ENCODE measurements around the gene PARVA. TPM values are rescaled to one million over a fixed set of nuclear protein-coding genes. Genes with fewer than 3 reads are reported as not detected.

Gene PARVA
- total RNA-seq, 1 donor from 2014 or later, result 53.3 TPM

GRCh38 chr11:12512132-12512531 lies 134.8 kb downstream of the PARVA start:
- TF ChIP-seq, protein P1, sequence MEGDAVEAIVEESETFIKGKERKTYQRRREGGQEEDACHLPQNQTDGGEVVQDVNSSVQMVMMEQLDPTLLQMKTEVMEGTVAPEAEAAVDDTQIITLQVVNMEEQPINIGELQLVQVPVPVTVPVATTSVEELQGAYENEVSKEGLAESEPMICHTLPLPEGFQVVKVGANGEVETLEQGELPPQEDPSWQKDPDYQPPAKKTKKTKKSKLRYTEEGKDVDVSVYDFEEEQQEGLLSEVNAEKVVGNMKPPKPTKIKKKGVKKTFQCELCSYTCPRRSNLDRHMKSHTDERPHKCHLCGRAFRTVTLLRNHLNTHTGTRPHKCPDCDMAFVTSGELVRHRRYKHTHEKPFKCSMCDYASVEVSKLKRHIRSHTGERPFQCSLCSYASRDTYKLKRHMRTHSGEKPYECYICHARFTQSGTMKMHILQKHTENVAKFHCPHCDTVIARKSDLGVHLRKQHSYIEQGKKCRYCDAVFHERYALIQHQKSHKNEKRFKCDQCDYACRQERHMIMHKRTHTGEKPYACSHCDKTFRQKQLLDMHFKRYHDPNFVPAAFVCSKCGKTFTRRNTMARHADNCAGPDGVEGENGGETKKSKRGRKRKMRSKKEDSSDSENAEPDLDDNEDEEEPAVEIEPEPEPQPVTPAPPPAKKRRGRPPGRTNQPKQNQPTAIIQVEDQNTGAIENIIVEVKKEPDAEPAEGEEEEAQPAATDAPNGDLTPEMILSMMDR (IDR thresholded peaks at IDR 0.05; ENCODE audit: unreplicated experiment), result no peak
- H3K27ac Mint-ChIP-seq (ENCODE audit: unreplicated experiment), result no peak overlapping the region
- no peak for DNase-seq (ENCODE audit: low spot score)

GRCh38 chr11:12512826-12513395 lies 135.5 kb downstream of the PARVA start:
- Mint-ChIP-seq H3K36me3 (ENCODE audit: low read depth, unreplicated experiment) (peaks cover 7% of the 10 kb centered on the region), H3K27ac (ENCODE audit: unreplicated experiment) (no peak overlapping the region), H3K9me3 (ENCODE audit: unreplicated experiment) (no peaks in the 10 kb centered on the region), H3K27me3 (ENCODE audit: unreplicated experiment) (peaks cover 6% of the 10 kb centered on the region), H3K4me1 (ENCODE audit: unreplicated experiment) (peaks cover 13% of the 10 kb centered on the region), H3K4me3 (ENCODE audit: unreplicated experiment) (peak overlapping the region; percentile 47)
- no peak for DNase-seq (ENCODE audit: low spot score)
- TF ChIP-seq, protein P1 (IDR thresholded peaks at IDR 0.05; ENCODE audit: unreplicated experiment), result no peak

More at GRCh38 chr11:12512132-12512531, 134.8 kb downstream of the PARVA start:
- H3K27me3 Mint-ChIP-seq (ENCODE audit: unreplicated experiment), result peaks cover 6% of the 10 kb centered on the region
- no peaks in the 10 kb centered on the region for H3K9me3 Mint-ChIP-seq (ENCODE audit: unreplicated experiment)
- peaks cover 13% of the 10 kb centered on the region for H3K4me1 Mint-ChIP-seq (ENCODE audit: unreplicated experiment)
- H3K36me3 Mint-ChIP-seq (ENCODE audit: low read depth, unreplicated experiment), result peaks cover 11% of the 10 kb centered on the region
- no peak overlapping the region for H3K4me3 Mint-ChIP-seq (ENCODE audit: unreplicated experiment)

DNA sequence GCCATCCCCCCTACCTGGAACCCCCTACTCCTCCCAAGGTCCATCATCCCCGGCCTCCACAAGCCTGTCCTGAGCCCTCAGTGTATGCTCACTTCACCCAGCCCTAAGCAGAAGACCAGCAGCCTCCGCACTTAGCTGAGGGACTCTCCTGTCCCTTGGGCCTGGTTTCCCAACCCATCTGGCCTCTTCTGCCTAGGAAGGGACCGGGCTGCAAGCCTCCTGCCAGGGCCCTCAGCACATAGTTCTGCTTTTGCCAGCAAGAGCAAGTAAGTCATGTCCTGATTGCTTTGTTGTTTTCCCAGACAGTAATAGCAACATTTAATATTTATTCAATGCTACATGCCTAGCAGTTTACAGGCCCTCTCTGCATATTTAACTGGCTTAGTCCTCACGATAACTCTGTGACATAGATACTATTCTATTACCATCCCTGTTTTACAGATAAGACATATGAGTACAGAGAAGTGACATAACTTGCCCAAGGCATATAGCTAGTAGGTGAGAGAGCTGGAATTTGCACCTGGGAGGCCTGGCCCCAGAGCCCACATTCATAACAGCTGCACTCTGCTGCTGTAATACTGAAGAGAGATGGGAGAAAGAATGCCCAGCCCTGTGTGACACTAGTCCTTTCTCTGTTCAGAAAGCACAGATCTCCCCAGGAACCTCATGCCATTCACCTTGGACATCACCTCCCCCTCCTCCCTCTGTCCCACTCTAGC lies 139.2 kb downstream of the PARVA start:
- DNase-seq (ENCODE audit: low spot score), result no peak
- peaks cover 6% of the 10 kb centered on the region for H3K27me3 Mint-ChIP-seq (ENCODE audit: unreplicated experiment)
- H3K27ac Mint-ChIP-seq (ENCODE audit: unreplicated experiment), result no peak overlapping the region
- no peak overlapping the region for H3K4me3 Mint-ChIP-seq (ENCODE audit: unreplicated experiment)
- no peaks in the 10 kb centered on the region for H3K9me3 Mint-ChIP-seq (ENCODE audit: unreplicated experiment)
- peaks cover 8% of the 10 kb centered on the region for H3K36me3 Mint-ChIP-seq (ENCODE audit: low read depth, unreplicated experiment)
- TF ChIP-seq, protein P1 (IDR thresholded peaks at IDR 0.05; ENCODE audit: unreplicated experiment), result no peak
- H3K4me1 Mint-ChIP-seq (ENCODE audit: unreplicated experiment), result peaks cover 9% of the 10 kb centered on the region

DNA sequence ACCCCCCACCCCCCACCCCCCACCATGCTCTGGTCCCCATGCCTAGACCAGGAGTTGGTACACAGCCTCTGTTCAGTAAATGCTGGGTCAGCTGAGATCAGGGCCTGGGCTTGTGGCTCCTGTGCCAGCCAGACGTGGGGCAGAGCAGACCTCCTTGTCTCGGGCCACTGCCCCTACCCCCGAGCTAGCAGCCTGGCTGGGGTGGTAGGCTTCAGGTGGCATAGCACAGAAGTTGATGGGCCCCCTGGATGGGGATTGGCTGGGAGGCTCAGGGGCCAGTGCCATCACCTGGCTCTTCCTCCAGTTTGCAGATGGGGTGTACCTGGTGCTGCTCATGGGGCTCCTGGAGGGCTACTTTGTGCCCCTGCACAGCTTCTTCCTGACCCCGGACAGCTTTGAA lies 139.9 kb downstream of the PARVA start:
- peaks cover 7% of the 10 kb centered on the region for H3K4me1 Mint-ChIP-seq (ENCODE audit: unreplicated experiment)

More for the DNA sequence above, 139.9 kb downstream of the PARVA start:
- Mint-ChIP-seq H3K4me3 (ENCODE audit: unreplicated experiment) (no peak overlapping the region), H3K9me3 (ENCODE audit: unreplicated experiment) (no peaks in the 10 kb centered on the region), H3K36me3 (ENCODE audit: low read depth, unreplicated experiment) (peaks cover 8% of the 10 kb centered on the region), H3K27me3 (ENCODE audit: unreplicated experiment) (peaks cover 6% of the 10 kb centered on the region), H3K27ac (ENCODE audit: unreplicated experiment) (no peak overlapping the region)
- no peak for DNase-seq (ENCODE audit: low spot score)
- TF ChIP-seq, protein P1 (IDR thresholded peaks at IDR 0.05; ENCODE audit: unreplicated experiment), result no peak

Measured in endothelial cell (in vitro differentiated cells).